ENCODE results near the gene ADORA1.

ADORA1 gene

DNA sequence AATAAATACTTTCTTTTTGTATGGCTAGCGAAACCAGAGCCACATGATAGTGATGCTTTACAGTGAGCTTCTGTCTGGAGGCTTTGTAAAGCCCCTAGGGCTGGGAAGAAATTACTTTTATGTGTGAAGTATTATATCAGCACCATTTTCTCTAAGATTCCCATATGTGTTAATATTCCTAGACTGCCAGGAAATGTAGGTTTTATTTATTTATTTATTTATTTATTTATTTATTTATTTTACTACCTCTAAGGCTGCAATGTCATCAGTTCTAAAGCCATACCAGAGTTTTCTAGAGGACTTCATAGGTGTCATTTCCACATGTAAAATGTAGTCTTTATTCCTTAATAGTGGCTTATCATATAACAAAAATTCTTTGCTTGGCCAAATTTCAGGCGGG is 63.4 kb downstream of the ADORA1 start:
- no peak for DNase-seq

DNA sequence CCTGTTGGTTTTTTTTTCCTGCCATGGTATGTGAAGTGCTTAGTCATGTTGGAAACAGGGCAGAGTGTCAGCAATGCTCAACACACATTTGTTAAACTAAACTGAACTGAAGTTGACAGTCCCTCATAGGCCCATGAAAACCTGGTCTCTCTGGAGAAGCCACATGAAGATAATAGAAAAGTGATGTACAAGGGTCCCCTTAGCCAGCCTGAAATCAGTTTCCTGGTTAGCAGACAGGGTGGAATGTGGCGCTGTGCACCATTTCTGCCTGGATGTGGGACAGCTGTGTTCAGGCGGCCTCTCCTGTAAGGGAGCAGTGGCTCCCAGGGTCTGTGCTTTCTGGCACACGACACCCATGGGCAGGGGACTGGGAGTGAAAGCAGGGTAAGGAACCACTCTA is 68.8 kb downstream of the ADORA1 start:
- no peak for DNase-seq

DNA sequence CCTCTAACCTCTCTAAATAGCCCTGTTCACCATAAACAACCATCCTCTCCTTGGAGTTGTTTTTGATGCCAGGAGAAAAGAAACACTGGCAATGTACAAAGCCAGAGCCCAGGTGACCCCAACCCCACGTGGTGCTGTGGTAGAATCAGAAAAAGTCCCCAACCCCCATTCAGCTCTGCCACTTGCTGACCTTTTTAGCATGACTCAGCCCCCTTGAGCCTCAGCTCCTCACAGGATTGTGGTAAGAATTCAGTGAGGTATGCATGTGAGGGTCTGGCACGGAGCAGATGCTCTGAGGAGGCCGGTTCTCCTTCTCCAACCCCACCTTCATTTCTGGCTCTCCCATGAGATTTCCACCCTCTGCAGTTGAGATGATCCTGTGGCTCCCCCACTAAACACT is 70.1 kb downstream of the ADORA1 start:
- no peak for DNase-seq

DNA sequence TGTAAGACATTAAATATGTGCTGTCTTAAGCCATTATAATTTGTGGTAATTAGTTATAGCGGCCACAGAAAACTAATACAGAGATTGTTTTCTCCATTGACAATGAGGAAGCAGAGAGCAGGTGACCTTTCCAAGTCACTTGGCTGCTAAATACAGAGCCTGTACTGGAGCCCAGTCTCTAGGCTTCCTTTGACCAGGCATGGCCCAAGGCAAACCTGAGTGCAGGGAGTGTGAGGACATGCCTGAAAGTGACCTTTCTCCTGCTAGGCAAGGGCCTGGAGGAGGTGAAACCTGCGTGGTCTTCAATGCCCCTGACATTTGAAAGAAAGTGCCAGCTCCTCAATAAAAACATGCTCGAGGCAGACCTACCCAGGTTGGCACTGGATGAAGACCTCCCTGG is 71.5 kb downstream of the ADORA1 start:
- no peak for DNase-seq

DNA sequence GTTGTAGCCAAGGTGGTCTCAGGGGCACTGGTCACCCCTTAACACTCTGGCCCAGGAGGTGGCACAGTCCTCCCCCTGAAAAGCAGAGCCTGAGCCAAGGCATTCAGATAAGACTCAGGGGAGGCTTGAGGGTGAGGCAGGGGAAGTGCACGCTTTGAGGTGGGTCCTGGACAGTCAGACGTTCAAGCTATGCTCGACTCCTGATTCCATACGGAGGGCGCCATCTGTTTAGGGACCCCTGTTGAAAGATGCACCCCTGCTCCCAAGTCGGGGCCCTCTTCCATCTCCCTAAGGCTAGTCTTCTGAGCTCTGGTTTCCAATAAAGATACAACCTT is 71.9 kb downstream of the ADORA1 start:
- no peak for DNase-seq

DNA sequence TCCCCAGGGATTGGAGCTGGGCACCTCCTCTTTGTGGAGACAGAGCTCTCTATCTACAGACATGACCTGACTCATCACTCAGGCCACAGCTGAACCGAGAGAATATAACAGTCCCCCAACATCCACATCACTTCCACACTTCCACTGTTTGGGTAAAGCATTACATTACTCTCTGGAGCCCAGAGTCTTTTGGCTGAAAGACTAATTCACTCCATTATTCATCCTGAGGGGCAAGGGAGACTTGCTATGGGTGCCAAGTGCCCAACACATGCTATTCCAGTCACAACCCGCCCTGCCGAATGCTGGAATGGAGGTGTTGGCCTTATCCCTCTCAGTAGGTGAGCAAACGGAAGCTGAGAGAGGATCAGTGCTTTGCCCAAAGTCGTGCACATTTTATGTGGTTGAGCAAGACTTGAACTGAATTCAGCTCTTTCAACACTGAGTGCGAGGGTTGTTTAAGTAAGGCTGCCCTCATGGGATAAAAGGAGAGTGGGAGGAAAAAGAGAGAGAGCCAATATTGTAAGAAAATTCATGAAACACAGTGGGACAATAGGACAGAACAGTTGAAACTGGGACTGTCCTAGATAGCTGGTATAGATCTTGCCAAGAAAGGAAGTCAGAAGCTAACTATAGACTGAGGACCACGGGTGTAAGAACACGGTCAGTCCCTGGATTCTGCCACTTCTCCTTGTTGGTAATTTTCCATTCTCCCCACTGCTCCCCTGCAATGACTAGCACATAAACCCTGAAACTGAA is 72.5 kb downstream of the ADORA1 start:
- DNase-seq = no peak

DNA sequence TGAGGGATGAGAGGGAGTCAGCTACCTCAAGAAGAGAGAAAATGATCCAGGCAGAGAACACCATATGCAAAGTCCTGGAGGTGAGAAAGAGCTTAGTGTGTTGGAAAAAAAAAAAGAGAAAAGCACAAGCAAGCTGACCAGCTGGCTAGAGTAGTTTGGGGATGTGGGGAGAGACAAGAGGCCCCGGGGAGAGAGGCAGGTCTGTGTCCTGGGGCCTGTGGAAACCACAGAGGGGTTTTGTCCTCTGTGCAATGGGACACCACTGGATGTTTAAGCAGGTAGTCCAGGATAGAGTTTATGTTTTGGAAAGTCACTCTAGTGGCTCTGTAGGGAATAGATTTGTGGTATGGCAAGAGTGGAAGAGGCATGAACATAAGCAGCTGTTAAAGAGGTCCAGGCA is 73.4 kb downstream of the ADORA1 start:
- no peak for DNase-seq

DNA sequence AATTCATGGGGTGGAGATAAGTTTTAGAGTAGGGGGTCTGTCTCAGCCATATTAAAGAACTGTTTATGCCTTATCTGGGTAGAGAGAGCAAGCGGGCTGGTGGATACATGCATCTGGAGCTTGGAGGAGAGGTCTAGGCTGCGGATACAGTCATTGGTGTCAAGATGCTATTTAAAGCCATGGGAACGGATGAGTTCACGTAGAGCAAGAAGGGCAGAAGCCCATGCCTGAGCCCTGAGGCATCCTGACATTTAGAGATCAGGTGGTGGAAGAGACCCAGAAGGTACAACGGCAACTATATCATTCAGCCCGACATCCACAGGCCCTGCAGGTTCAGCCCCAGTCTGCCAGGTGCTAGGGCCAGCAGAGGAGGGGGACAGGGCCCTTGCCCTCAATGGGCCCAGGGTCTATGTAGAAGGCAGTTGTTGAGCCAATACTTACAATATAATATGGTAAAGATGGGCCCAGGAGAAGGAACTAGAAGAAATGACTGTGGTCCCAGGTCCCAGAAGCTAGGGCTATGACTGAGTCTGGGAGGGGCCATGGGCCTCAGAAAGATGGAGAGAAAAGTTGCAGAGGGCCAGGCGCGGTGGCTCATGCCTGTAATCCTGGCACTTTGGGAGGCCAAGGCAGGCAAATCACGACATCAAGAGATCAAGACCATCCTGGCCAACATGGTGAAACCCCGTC is 74.1 kb downstream of the ADORA1 start:
- no peak for DNase-seq

DNA sequence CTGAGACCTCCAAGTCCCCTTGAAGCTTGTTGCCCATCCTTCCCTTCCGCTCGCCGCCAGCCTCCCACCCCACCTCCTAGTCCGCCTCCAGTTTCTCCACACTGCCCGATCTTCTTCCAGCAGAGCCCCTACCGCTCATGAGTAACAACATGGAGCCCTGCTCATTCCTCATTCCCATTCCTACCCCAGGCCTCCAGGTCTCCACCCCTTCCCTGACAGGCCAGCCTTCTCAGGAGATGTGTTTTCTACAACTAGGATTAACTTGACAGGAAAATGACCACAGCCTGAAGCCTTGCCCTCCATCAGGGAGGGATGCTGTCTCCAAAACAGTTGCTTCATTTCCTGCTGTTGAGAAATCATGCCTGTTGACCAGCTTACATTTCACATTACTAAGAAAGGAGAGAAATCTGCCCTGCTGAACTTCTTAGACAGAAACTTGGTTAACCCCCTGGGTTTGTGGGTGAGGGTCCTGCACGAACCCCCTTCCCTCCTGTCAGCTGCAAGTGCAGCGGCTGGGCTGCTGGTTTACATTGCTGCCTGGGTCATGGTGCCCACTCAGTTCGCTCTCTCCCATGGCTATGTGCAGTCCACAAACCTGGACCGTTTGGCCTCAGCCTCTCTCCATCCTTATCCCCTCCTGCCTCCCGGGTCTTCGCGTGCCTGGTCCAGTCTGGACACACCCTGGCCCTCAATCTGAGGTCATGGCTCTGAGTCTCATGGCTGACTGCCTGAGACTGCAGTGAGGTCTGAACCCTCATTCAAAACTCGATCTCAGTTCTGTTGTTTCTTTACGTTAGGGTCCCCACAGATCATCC is 75.1 kb downstream of the ADORA1 start:
- no peak for DNase-seq

DNA sequence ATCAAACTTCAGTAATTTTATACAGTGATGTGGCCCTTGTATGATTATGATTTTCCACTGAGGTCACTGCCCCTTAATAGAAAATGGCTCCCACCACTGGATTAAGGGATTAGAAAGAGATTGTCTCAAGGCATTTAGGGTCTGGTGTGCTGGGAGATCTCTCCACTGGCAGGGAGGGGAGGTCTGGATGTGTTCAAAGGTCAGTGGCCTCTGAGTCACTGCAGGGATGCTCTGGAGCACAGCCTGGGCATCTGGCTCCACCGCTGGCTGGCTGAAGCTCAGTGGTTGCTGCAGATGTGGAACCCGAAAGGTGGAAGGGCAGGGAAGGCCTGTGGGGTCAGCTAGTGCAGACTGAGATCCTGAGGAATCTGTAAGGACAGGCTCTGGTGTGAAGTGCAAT is 77.2 kb downstream of the ADORA1 start:
- DNase-seq = no peak

DNA sequence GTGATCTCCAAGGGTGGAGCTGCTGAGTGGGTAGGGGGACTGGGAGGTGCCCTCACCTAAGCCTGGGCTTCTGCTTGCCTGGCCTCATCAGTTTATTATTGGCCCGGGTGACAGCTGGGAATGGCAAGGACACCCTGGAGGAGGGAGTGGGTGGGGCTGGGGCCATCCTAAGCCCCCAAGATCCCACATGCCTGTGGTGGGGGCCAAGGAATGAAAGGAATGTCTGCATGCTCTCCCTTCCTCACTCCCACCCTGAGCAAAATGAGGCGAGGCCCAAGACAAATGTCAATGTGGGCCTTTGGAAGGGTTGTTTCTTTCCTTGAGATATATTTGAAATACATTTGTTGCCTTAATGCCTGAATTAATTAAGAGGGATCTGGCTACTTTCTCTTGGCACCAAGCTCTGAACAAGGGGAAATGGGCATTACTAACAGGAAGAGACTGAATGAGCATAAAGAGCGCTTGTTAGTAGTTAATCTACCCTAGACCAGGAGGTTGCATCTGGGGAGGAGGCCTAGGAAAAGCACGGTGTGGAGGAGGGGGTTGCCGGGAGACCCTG is 78.7 kb downstream of the ADORA1 start:
- DNase-seq = no peak

DNA sequence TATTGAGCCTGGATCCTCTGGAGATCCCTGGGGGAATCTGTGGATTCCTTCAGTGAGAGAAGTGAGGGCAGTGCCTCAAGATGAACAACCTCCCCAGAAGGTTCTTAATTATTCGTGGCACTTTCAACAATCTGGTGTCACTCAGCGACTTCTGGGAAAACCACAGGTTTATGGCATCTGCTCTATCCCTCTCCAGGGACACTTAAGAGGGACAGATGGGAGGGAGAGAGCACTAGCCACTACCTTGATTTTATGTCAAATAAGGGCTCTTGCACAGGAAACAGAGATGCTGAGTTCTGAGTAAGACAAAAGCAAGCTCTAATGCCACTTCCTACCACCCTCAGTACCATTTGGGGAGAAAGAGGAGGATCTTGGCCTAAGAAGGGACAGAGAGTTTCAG is 80.2 kb downstream of the ADORA1 start:
- DNase-seq = no peak

DNA sequence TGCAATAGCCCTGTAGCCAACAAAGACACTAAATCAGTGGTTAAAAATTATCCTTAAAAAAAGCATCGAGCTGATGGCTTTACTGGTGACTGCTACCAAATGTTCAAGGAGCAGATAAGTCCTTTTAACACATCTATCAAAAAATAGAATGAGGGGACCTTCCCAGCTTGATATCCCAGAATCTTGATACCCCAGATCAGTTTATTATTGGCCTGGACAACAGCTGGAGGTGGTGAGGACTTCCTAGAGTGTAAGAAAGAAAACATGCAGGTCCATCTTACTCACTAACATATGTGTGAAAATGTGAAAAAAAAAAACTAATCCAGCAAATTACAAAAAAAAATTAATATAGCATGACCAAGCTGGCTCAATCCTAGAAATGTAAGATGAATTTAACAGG is 80.7 kb downstream of the ADORA1 start:
- no peak for DNase-seq

DNA sequence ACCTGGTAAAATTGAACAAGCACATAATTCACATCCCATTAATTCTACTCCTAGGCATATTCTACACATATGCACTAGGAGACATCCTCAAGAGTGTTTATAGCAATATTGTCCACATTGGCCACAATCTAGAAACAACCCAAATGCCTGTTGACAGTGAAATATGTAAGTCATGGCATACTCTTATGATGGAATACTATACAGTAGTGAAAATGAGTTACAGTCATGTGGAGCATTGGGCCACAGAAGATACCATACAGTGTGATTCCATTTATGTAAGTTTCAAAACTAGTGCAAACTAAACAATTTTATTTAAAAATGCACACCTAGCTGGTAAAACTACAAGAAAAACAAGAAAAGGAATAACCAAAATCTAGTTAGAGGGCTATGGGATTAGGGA is 82.8 kb downstream of the ADORA1 start:
- DNase-seq = no peak

DNA sequence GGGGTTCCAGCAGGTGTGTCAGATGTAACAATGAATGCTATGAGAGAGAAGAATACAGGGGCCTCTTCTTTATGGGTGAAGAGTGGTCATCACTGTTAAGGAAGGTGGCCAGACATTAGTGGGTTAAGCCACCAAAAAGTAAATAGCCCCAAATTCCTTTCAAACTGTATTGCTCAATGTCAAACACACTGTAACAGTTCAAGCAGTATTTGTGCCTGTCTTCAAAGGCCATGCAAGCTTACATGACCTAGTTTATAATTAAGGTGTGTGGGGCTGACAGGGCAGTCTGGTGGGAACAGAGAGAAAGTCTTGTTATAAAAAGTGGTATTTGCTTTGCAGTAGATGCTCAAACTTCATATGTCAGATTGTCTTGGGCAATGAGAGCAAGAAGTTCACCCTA is 83.5 kb downstream of the ADORA1 start:
- no peak for DNase-seq

DNA sequence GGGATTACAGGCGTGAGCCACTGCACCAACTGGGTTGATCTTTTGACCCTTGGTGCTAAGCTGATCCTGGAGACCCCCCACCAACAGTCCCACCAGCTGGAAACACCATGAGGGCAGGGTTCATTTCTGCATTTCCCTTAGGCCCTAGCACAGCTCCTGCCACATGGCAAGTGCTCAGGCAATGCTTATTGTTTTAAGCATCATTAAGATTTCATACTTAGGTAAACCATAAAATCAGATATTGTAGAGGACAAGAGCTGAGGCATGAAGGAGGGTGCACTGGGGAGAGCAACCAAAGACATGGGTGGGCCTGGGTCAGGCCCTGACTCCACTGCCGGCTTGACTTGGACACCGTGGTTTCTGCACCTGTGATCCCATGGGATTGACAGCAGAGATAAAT is 84.3 kb downstream of the ADORA1 start:
- DNase-seq = no peak

DNA sequence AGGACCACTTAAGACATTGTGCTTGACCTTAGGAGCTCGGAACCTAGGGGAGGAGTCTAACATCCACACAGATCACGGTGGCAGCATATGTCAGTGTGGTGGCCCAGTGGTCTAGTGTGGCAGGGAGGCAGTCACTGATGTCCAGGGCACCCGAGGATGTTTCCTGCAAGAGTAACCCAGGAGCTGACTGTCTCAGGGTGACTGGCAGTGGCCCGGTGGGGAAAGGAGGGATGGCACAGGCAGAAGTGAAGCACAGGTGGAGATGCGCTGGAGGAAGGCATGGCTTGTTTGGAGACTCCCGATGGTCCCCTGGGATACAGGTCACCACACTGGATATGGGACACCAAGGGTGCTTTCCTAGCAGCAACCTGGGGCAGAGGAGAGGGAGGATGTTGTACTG is 85.6 kb downstream of the ADORA1 start:
- DNase-seq = no peak

DNA sequence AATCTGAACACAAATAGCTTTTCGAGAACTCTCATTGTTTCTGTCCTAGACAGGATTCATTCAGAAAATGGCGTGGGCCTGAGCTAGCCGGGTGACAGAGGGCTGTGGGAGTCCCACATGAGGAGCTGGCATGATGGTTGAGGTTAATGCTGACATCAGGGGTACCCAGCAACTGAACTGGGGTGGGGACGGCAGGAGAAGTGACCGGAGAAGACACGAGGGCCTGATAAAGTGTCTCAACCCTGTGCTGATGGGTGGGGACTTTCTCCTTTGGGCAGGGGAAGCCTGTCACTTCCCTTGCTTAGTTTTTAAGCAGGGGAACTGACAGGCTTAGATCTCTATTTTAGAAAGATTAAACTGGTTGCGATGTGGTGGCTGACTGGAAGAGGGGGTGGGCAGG is 87.3 kb downstream of the ADORA1 start:
- no peak for DNase-seq

DNA sequence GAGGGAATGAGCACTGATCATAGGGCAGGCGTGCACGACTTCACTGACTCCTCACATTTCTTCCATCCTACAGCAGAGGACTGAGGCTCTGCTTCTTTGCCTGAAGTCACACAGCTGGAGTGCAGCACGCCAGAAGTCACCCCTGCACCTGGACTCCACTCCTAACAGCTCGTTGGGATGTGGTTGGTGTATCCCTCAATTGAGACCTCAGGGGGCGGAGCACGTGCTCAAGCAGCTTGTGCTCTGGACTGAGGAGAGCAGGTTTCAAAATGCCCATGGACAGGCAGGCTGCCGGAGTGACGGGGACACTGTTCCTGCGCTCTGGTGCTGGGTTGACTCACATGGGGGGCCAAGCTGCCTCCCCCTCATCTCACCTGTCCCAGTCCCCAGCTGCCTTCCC is 88.0 kb downstream of the ADORA1 start:
- DNase-seq = no peak

DNA sequence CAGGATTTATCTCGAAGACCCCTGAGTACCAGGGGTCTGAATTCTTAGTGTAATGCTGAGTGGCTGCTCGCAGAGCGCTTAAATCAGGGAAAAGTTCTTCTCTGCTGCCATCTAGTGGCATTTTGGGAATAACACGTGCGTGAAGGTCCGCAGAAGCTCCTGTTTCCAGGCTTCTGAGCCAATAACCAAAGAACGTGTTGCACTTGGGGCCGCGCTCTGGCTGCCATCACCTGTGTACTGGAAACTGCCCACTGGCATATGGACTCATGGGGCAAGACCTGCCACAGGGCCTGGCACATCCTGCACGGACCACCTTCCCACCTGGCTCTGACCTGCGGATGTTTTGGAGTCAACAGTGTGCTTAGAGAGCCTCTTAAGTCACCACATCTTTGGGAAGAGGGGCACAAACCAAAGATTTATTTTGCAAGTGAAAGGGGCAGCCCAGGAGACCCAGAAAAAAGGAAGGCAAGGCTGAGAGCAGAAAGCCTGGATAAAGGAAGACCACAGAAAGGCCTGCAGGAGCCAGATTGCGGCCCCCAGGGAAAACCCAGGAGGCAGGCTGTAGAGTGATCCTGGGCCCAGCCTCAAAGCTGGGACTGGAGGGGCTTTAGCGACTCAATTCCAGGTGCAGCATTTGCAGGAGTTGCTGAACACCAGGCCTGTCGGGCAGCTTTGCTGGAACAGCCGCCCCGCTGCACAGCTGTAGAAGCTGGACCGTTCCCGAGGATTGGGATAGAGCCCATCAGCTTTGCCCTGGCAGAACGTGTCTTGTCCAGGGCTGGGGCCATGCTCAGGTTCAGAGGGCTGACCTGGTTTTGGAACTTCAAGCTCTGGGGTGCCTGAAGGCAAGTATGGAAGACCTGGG is 89.0 kb downstream of the ADORA1 start:
- DNase-seq = peak; percentile 20
